Tibial nerve (tissue), 4 donors: ENCODE results near the gene HMOX1. TPM values are rescaled to one million over a fixed set of nuclear protein-coding genes. Genes with fewer than 3 reads are reported as not detected.
A peak's percentile ranks its signal among the peaks of the same experiment; 100 is the strongest.

Experiments used
- DNase-seq, 2 donors: peaks; one replicate each; pipeline ENCODE4 v3.0.0-alpha.2; 2019; ENCODE audit warnings: low spot score in 2 of 2
- H3K27ac ChIP-seq, 4 donors: fragments of 200-600 bp; sonication (generic) in 3 of 4; one replicate each; pipeline ENCODE4 v1.5.1; 2017 to 2019; ENCODE audit warnings: mild to moderate bottlenecking in 1 of 4
- H3K27me3 ChIP-seq, 2 donors: fragments of 200-600 bp; sonication (generic) in 1 of 2; one replicate each; pipeline versions ENCODE4 v1.5.1 to v1.6.0; 2017 to 2019
- H3K36me3 ChIP-seq, 3 donors: fragments of 200-600 bp; sonication (generic); one replicate each; pipeline ENCODE4 v1.5.1; 2018 to 2019
- H3K4me1 ChIP-seq, 4 donors: fragments of 200-600 bp; sonication (generic) in 3 of 4; one replicate each; pipeline ENCODE4 v1.5.1; 2017 to 2019
- H3K4me3 ChIP-seq, 4 donors: fragments of 200-600 bp; sonication (generic) in 3 of 4; one replicate each; pipeline ENCODE4 v1.5.1; 2017 to 2019; ENCODE audit warnings: mild to moderate bottlenecking in 1 of 4, moderate library complexity in 1 of 4
- H3K9me3 ChIP-seq, 4 donors: fragments of 200-600 bp; sonication (generic) in 3 of 4; one replicate each; pipeline ENCODE4 v1.5.1; 2017 to 2019
- EP300 ChIP-seq, 2 donors: sonication (generic); formaldehyde crosslinking; IDR thresholded peaks; one replicate each; pipeline ENCODE4 v1.6.1; 2017; ENCODE audit warnings: antibody characterized with exemption in 2 of 2, mild to moderate bottlenecking in 1 of 2
- POLR2A ChIP-seq, 2 donors: fragments of 450-650 bp; IDR thresholded peaks; one replicate each; pipeline ENCODE4 v1.6.1; 2017; ENCODE audit warnings: antibody characterized with exemption in 2 of 2, mild to moderate bottlenecking in 2 of 2, moderate library complexity in 2 of 2
- WGBS, 2 donors: methylation state at CpG; one replicate each; pipeline ENCODE4 v1.1.5; 2018; 5-methylcytosine and 5-hydroxymethylcytosine counted together
- total RNA-seq, 4 donors: library from RNA; depleted of rRNA; stranded (reverse); fragments of >200 nt; gene quantifications; one replicate each; pipeline ENCODE4 v1.1.0, GENCODE V29; 2016
- TF ChIP-seq, protein P1 (sequence below), 5 experiments: fragments of 200-600 bp in 3 of 5; fragments of 450-650 bp in 2 of 5; sonication (generic) in 3 of 5; IDR thresholded peaks; one replicate each; pipeline ENCODE4 v1.5.1; 2016 to 2019; ENCODE audit warnings: antibody characterized with exemption in 5 of 5, mild to moderate bottlenecking in 3 of 5, moderate library complexity in 2 of 5

HMOX1 gene
- total RNA-seq, 4 donors from 2014 or later, result 7.5 to 53.7 (median 19.0) TPM

DNA sequence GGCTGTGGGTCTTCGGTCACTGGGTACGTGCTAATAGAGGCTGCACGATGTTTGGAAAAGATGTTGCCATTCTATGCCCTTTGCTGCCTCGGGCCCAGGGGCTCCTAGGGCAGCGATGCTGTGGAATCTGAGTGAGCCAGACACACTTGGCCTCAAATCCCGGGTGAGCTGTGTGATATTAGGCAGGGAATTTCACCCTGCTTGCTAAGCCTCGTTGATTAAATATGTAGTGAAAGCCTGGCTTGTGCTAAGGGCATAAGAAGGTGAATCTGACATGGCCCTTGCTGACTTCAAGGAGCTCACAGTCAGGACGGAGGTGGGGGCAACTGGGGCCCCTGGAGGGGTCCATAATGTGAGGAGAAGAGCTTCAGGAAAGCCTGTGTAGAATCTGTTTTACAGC lies 5.4 kb upstream of the HMOX1 start:
- Histone ChIP-seq H3K4me3 (no peak overlapping the region), H3K4me1 (peaks cover 0 to 52% (median 29%) of the 10 kb centered on the region in 4 donors), H3K36me3 (no peaks in the 10 kb centered on the region), H3K27ac (peak overlapping the region in 2 of 4 donors; percentile 45 to 87), H3K9me3 (no peaks in the 10 kb centered on the region), H3K27me3 (no peaks in the 10 kb centered on the region)
- no peak for DNase-seq
- TF ChIP-seq EP300 (IDR thresholded peaks at IDR 0.05), result no peak
- 67 to 72% methylated on average over 8 of the region's 8 CpGs for WGBS, 2 donors

DNA sequence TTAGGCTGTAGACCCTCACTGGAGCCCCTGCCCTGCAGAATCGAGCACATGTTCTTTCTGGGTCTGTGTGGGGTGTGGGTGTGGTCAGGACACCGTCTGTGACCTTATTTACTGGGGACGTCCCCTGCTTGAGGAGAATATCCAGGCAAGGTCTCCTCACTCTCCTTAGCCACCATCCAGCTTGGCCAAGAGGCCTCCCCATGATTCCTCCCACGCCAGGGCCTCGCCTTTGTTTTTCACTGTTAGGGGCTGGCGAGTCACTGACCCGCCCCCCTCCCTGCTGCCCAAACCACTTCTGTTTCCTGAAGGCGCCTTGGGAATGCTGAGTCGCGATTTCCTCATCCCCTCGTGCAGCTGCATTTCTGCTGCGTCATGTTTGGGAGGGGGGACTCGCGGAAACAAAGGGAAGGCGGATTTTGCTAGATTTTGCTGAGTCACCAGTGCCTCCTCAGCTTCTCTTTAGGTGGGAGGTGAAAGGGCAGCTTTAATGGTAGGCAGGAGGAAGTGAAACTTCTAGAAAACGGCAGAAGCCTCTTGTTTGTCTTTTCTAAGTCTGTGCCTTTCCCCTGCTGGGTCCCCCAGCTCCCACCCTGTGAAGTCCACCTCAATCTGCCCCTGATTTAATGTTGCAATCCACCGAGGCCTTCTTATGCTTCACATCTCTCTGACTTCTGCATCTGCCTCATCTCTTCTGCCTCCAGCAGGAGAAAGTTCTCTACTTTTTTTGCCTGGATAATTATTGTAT lies 4.0 kb upstream of the HMOX1 start:
- H3K4me1 ChIP-seq, result peaks cover 0 to 61% (median 30%) of the 10 kb centered on the region in 4 donors
- 2 to 3% methylated on average over 17 of the region's 17 CpGs for WGBS, 2 donors
- H3K27me3 ChIP-seq, result no peaks in the 10 kb centered on the region
- DNase-seq, result peak; percentile 94 to 98
- TF ChIP-seq POLR2A (IDR thresholded peaks at IDR 0.05) (peak in 1 of 2 donors; percentile 42), EP300 (IDR thresholded peaks at IDR 0.05) (peak; percentile 94 to 99)
- TF ChIP-seq, protein P1, sequence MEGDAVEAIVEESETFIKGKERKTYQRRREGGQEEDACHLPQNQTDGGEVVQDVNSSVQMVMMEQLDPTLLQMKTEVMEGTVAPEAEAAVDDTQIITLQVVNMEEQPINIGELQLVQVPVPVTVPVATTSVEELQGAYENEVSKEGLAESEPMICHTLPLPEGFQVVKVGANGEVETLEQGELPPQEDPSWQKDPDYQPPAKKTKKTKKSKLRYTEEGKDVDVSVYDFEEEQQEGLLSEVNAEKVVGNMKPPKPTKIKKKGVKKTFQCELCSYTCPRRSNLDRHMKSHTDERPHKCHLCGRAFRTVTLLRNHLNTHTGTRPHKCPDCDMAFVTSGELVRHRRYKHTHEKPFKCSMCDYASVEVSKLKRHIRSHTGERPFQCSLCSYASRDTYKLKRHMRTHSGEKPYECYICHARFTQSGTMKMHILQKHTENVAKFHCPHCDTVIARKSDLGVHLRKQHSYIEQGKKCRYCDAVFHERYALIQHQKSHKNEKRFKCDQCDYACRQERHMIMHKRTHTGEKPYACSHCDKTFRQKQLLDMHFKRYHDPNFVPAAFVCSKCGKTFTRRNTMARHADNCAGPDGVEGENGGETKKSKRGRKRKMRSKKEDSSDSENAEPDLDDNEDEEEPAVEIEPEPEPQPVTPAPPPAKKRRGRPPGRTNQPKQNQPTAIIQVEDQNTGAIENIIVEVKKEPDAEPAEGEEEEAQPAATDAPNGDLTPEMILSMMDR (IDR thresholded peaks at IDR 0.05), result no peak
- H3K9me3 ChIP-seq, result no peaks in the 10 kb centered on the region
- H3K27ac ChIP-seq, result peak overlapping the region; percentile 64 to 87 (median 76)
- no peaks in the 10 kb centered on the region for H3K36me3 ChIP-seq
- H3K4me3 ChIP-seq, result peak overlapping the region in 1 of 4 donors; percentile 12

DNA sequence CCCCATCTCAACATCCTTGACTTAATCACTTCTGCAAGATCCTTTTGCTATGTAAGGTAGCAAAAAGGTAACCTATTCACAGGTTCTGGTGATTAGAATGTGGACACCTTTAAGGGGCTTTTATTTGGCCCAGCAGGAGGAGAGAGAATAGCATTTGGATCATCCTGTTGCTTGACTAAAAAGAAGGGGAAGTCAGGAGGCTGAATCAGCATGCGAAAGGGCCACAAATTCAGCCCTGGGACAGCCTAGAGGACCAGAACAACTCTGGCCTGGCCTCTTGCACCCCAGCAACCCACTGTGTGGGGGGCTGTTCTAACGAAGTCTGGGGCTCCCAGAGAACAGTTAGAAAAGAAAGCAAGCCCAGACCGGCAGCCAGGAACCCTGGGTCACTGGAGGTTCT lies 3.2 kb upstream of the HMOX1 start:
- WGBS, 2 donors, result 46 to 62% methylated on average over 3 of the region's 3 CpGs
- Histone ChIP-seq H3K36me3 (no peaks in the 10 kb centered on the region), H3K27me3 (no peaks in the 10 kb centered on the region), H3K4me1 (peaks cover 0 to 57% (median 28%) of the 10 kb centered on the region in 4 donors), H3K27ac (peak overlapping the region in 3 of 4 donors; percentile 72 to 87 (median 80)), H3K9me3 (no peaks in the 10 kb centered on the region), H3K4me3 (no peak overlapping the region)
- DNase-seq, result no peak
- TF ChIP-seq, protein P1 (IDR thresholded peaks at IDR 0.05), result no peak
- TF ChIP-seq POLR2A (IDR thresholded peaks at IDR 0.05) (no peak), EP300 (IDR thresholded peaks at IDR 0.05) (no peak)

DNA sequence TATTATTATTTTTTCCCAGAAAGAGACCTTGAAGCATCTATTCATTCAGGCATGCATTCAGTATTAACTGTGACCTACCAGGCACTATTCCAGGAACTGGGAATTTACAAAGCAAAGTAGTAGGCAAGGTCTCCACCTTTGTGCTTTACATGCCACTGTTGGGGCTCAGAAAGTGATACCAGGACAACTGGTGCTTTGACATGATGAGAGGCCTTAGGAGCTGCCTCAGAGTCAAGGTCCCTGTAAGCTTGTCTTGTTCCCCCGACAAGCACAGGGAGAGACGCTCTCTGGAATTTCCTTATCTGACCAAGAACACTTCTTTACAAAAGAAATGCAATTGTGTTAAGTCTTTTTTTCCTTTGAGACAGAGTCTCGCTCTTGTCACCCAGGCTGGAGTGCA lies 2.3 kb upstream of the HMOX1 start:
- Histone ChIP-seq H3K36me3 (no peaks in the 10 kb centered on the region), H3K4me3 (no peak overlapping the region), H3K4me1 (peaks cover 0 to 61% (median 28%) of the 10 kb centered on the region in 4 donors), H3K27me3 (no peaks in the 10 kb centered on the region), H3K9me3 (no peaks in the 10 kb centered on the region), H3K27ac (peak overlapping the region in 1 of 4 donors; percentile 39)
- WGBS, 2 donors, result 83 to 88% methylated on average over 3 of the region's 3 CpGs
- no peak for DNase-seq
- TF ChIP-seq EP300 (IDR thresholded peaks at IDR 0.05) (no peak), POLR2A (IDR thresholded peaks at IDR 0.05) (no peak)
- TF ChIP-seq, protein P1 (IDR thresholded peaks at IDR 0.05), result no peak

DNA sequence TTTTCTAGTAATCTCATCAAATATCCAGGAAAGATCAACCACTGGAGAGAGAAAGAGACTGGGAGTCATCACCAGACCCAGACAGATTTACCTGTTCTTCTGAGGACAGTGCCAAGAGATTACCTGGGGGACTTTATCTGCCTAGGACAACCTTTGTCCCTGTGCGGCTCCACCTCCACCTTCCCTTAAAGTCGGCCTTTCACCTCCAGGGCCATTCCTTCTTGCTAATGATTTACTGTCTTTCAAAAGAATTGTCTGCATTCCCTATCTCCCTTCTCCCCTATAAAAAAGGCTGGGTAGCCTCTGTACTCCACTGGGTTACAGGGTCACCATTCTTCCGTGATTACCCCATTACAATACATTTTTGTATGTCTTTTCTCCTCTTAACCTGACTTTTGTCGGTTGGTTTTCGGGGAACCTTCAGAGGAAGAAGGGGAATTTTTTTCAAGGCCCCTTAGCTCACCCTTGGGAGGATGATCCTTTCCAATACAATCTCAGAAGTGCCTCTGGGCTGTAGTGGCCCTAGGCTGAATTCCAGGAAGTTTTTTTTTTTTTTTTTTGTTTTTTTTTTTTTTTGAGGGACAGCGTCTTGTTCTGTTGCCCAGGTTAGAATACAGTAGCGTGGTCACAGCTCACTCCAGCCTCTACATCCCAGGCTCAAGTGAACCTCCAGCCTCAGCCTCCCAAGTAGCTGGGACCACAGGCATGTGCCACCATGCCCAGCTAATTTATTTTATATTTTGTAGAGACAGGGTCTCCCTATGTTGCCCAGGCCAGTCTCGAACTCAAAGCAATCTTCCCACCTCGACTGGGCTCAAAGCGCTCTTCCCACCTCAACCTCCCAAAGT lies 1.5 kb upstream of the HMOX1 start:
- 83 to 88% methylated on average over 10 of the region's 10 CpGs for WGBS, 2 donors
- H3K4me3 ChIP-seq, result no peak overlapping the region
- TF ChIP-seq POLR2A (IDR thresholded peaks at IDR 0.05), result no peak
- TF ChIP-seq, protein P1 (IDR thresholded peaks at IDR 0.05), result no peak
- TF ChIP-seq EP300 (IDR thresholded peaks at IDR 0.05), result no peak
- no peaks in the 10 kb centered on the region for H3K27me3 ChIP-seq
- H3K4me1 ChIP-seq, result peaks cover 0 to 61% (median 28%) of the 10 kb centered on the region in 4 donors
- H3K9me3 ChIP-seq, result no peaks in the 10 kb centered on the region
- peak overlapping the region in 3 of 4 donors; percentile 58 to 90 (median 89) for H3K27ac ChIP-seq
- DNase-seq, result no peak
- no peaks in the 10 kb centered on the region for H3K36me3 ChIP-seq
